Muscle layer of duodenum (tissue), 2 donors: ENCODE data around the gene FRK.

Experiments used
- H3K27ac ChIP-seq: one replicate; pipeline ENCODE4 v1.7.0; 2013; ENCODE audit warnings: mild to moderate bottlenecking, low read length
- H3K27me3 ChIP-seq: one replicate; pipeline ENCODE4 v1.7.0; 2013; ENCODE audit warnings: low read depth, mild to moderate bottlenecking, control low read depth, low read length
- H3K36me3 ChIP-seq, 2 donors: one replicate each; pipeline ENCODE4 v1.7.0; 2013; ENCODE audit warnings: low read length in 2 of 2, control low read depth in 1 of 2, mild to moderate bottlenecking in 1 of 2; ENCODE audit not compliant: insufficient read depth in 2 of 2, control insufficient read depth in 1 of 2
- H3K4me1 ChIP-seq, 2 donors: one replicate each; pipeline ENCODE4 v1.7.0; 2013; ENCODE audit warnings: low read length in 2 of 2, mild to moderate bottlenecking in 2 of 2, control low read depth in 1 of 2, moderate library complexity in 1 of 2; ENCODE audit not compliant: insufficient read depth in 2 of 2, control insufficient read depth in 1 of 2
- H3K4me3 ChIP-seq, 2 donors: one replicate each; pipeline ENCODE4 v1.7.0; 2013; ENCODE audit warnings: low read length in 2 of 2, low read depth in 1 of 2, mild to moderate bottlenecking in 1 of 2
- H3K9me3 ChIP-seq, 2 donors: one replicate each; pipeline ENCODE4 v1.7.0; 2013; ENCODE audit warnings: low read length in 2 of 2, control low read depth in 1 of 2, mild to moderate bottlenecking in 1 of 2; ENCODE audit not compliant: control insufficient read depth in 1 of 2
- donor health status: healthy.

FRK gene

GRCh38 chr6:116016846-116017545, 43.7 kb downstream of the FRK start:
- Histone ChIP-seq H3K27ac (no peak overlapping the region), H3K27me3 (no peaks in the 10 kb centered on the region), H3K9me3 (no peaks in the 10 kb centered on the region), H3K4me1 (peaks cover 0 to 4% of the 10 kb centered on the region in 2 donors), H3K4me3 (no peak overlapping the region), H3K36me3 (no peaks in the 10 kb centered on the region)

GRCh38 chr6:116015983-116016382, 44.7 kb downstream of the FRK start:
- Histone ChIP-seq H3K27ac (no peak overlapping the region), H3K4me1 (peaks cover 4 to 5% of the 10 kb centered on the region in 2 donors)

DNA sequence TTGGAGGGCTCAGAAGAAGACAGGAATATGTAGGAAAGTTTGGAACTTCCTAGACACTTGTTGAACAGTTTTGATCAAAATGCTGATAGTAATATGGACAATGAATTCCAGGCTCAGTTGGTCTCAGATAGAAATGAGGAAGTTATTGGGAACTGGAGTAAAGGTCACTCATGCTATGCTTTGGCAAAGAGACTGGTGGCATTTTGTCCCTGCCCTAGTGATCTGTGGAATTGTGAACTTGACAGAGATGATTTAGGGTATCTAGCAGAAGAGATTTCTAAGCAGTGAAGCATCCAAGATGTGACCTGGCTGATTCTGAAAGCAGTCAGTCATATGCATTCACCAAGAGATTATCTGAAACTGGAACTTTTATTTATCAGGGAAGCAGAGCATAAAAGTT, 45.1 kb downstream of the FRK start:
- Histone ChIP-seq H3K27ac (no peak overlapping the region), H3K4me1 (peaks cover 4 to 6% of the 10 kb centered on the region in 2 donors), H3K9me3 (no peaks in the 10 kb centered on the region), H3K27me3 (no peaks in the 10 kb centered on the region), H3K4me3 (no peak overlapping the region), H3K36me3 (no peaks in the 10 kb centered on the region)

More at GRCh38 chr6:116015983-116016382, 44.7 kb downstream of the FRK start:
- no peaks in the 10 kb centered on the region for H3K9me3 ChIP-seq
- no peaks in the 10 kb centered on the region for H3K36me3 ChIP-seq
- H3K27me3 ChIP-seq: no peaks in the 10 kb centered on the region
- no peak overlapping the region for H3K4me3 ChIP-seq

GRCh38 chr6:116012951-116013350, 47.7 kb downstream of the FRK start:
- Histone ChIP-seq H3K27ac (no peak overlapping the region), H3K36me3 (no peaks in the 10 kb centered on the region), H3K4me1 (peaks cover 6 to 9% of the 10 kb centered on the region in 2 donors), H3K4me3 (no peak overlapping the region), H3K9me3 (no peaks in the 10 kb centered on the region), H3K27me3 (no peaks in the 10 kb centered on the region)

GRCh38 chr6:116012471-116012949, 48.2 kb downstream of the FRK start:
- H3K27me3 ChIP-seq: no peaks in the 10 kb centered on the region
- peaks cover 6 to 9% of the 10 kb centered on the region in 2 donors for H3K4me1 ChIP-seq
- H3K4me3 ChIP-seq: no peak overlapping the region
- no peak overlapping the region for H3K27ac ChIP-seq
- no peaks in the 10 kb centered on the region for H3K36me3 ChIP-seq
- H3K9me3 ChIP-seq: no peaks in the 10 kb centered on the region

DNA sequence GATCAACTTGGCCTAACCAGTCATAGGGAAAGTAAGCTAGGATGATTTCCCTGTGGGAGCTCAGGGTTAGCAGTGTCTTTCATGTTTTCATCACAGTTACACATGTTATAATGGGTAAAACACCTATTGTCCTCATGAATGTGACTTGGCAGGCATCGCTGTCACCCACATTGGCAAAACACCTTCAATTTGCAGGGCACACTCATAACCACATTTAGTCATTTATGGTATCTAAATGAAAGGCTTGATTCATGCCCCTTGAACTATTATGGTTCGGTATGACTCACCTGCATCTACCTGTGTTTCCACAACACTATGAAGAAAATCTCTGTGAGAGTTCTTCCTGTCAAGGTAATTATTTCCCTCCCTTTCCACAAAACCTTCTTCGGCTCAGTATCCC, 49.2 kb downstream of the FRK start:
- Histone ChIP-seq H3K4me3 (no peak overlapping the region), H3K4me1 (peaks cover 6% of the 10 kb centered on the region in 2 donors), H3K36me3 (no peaks in the 10 kb centered on the region), H3K9me3 (no peaks in the 10 kb centered on the region), H3K27ac (no peak overlapping the region), H3K27me3 (no peaks in the 10 kb centered on the region)

GRCh38 chr6:116010790-116011401, 49.8 kb downstream of the FRK start:
- Histone ChIP-seq H3K4me1 (peaks cover 6% of the 10 kb centered on the region in 2 donors), H3K27me3 (no peaks in the 10 kb centered on the region), H3K27ac (no peak overlapping the region), H3K36me3 (no peaks in the 10 kb centered on the region), H3K9me3 (no peaks in the 10 kb centered on the region), H3K4me3 (no peak overlapping the region)

DNA sequence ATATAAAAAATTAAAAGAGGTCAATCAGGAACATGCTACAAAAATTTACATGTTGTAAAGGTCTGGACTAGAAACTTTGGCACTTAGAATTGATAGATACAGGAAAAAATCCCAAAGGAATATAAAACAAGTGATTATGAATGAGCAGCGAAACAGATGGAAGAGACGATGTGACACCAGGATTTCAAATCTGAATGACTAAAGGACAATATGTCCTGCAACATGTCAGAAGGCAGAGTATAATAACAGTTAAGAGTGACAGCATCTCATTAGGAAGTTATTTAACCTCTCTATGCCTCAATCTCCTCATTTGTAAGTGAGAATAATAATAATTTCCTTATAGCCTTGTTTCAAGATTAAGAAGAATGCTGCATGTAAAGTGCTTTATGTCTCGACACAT, 50.3 kb downstream of the FRK start:
- no peaks in the 10 kb centered on the region for H3K9me3 ChIP-seq
- no peaks in the 10 kb centered on the region for H3K27me3 ChIP-seq
- H3K4me1 ChIP-seq: peaks cover 6% of the 10 kb centered on the region in 2 donors
- H3K36me3 ChIP-seq: no peaks in the 10 kb centered on the region
- H3K4me3 ChIP-seq: no peak overlapping the region
- no peak overlapping the region for H3K27ac ChIP-seq

GRCh38 chr6:116008470-116009243, 52.0 kb downstream of the FRK start:
- H3K27me3 ChIP-seq: no peaks in the 10 kb centered on the region
- H3K4me1 ChIP-seq: peaks cover 6% of the 10 kb centered on the region in 2 donors
- no peaks in the 10 kb centered on the region for H3K36me3 ChIP-seq
- no peaks in the 10 kb centered on the region for H3K9me3 ChIP-seq
- H3K27ac ChIP-seq: no peak overlapping the region
- no peak overlapping the region for H3K4me3 ChIP-seq

DNA sequence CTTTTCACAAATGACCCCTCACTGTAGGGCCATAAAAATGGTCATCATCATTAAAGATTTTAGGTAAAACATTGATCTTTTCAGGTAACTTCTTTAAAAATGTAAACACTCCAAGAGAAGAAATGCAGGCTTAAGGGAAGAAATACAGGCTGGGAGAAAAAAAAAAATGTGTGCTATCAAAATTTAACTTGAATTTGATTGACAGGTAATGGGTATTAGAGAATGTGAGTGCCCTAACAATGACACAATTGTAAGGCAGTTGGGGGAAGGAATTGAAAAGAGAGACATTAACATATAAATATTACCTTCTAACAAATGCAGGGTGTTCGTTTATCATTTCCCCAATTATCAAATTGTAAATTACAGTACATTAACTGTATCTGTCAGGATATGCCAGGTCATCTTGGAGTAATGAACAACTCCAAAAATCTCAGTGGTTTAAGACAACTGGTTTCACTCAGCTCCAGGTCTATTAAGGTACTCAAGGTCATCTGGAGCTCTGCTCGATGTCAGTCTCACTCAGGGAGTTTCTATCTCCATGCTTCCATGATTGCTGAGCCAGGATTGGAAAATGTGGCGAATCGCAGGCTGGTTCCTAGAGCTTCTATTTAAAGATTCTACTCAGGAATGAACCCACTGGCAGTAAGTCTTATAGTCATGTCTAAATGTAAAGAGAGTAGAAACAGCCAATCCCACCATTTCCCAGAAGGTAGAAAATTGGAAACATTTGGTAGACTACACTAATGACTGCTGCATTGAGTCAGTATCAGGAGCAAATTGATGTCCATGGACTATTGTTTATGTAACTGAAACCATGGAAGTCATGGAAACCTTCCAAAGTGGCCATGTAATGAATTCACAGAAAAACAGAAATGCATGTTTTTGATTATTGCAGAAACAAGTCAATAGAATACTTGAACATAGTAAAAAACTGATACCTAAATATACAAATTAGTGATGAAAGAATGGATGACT, 55.6 kb downstream of the FRK start:
- Histone ChIP-seq H3K27ac (no peak overlapping the region), H3K9me3 (no peaks in the 10 kb centered on the region)

More for the DNA sequence above, 55.6 kb downstream of the FRK start:
- Histone ChIP-seq H3K27me3 (no peaks in the 10 kb centered on the region), H3K4me3 (no peak overlapping the region), H3K36me3 (no peaks in the 10 kb centered on the region), H3K4me1 (peaks cover 0 to 6% of the 10 kb centered on the region in 2 donors)
